GM19238 (cell line): ENCODE data around the gene MAPK8IP2.
A peak's percentile ranks its signal among the peaks of the same experiment; 100 is the strongest.
"Not testable (repeated sequence)": the region's sequence is repeated elsewhere in the genome, so short reads cannot be mapped to it uniquely, and the experiment has no call there.

ENCODE experiments used
- DNase-seq: peaks from one replicate; pipeline ENCODE4 v3.0.0; 2011; ENCODE audit warnings: low spot score; ENCODE audit not compliant: insufficient read length

MAPK8IP2 gene

DNA sequence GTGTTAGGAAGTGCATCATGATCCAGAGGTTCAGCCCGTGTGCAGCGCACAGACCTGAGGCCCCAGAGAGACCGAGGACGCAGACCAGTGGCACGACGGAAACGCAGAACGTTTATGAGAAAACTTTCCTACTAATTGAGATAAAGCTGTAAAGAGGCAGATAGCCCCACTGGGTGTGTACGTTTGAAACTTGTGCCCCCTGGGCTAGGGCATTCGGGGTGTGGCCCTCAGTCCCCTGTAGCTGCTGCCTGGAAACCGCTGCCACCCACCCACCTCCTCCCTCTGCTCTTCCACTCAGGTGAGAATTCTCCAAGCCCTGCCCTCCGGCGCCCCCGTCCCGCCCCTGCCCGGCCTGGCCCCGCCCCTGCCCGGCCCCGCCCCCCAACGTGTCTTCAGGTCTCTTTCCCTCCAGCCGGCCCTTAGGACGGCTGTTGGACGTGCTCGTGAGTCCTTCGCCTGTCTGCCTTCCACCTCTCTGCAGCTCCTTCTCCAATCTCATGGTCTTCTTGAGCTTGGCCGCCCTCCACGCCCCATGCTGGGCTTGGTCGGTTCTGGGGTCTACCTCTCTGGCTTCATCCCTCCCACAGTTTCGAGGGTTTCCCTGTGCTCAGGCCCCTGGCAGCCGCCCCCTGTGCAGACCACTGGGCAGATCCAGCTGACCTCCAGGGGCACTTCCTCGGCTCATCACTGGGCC lies 12.1 kb downstream of the MAPK8IP2 start:
- no peak for DNase-seq

- DNase-seq = no peak
Measured at GRCh38 chr22:50613291-50613981, 12.8 kb downstream of the MAPK8IP2 start.

DNA sequence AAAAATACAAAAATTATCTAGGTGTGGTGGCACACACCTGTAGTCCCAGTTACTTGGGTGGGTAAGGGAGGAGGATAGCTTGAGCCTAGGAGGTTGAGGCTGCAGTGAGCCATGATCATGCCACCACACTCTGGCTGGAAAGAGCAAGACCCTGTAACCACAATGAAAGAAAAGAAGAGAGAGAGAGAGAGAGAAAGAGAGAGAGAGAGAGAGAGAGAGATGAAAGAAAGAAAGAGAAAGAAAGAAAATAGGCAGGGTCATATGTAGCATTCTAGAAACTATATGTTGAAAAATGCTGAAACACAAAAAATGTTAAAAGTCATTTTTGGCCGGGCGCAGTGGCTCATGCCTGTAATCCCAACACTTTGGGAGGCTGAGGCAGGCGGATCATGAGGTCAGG lies 13.7 kb downstream of the MAPK8IP2 start:
- not testable (repeated sequence) for DNase-seq

DNA sequence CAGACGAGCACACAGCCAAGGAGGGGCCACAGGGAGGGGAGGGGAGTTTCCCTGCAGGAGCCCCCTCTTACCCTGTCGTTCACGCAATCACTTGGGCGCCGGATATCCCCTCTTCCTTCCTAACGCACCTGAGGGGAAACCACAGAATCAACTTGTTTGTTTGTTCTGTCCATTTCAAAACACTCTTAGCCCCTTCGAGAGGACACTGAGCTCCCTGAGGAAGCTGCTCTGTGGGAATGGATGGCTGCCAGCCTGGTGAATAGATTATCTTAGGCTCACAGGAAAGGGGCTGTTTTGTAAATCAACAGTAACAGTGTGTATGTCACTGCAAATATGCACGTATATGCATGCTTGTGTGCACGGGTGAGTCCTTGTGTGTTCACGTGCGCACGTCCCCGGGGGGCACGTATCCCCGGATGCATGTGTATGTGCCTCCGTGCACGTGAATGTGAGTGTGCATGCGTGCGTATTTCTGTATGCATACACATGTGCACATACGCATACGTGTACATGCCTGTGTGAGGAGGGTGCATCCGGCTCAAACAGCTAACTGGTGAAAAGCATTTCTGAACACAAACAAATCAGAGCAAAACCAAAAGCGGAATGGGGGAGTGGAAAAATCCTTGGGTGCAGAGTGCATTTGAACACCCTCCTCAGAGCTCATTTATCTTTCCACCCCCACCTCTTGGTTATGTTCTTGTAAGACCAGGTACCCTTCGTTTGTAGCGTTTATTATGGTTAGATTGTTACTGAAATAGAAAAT lies 20.2 kb downstream of the MAPK8IP2 start:
- DNase-seq = peak; percentile 75

- no peak for DNase-seq
Measured at GRCh38 chr22:50621356-50621880, 20.8 kb downstream of the MAPK8IP2 start.

GRCh38 chr22:50621948-50622722 lies 21.5 kb downstream of the MAPK8IP2 start:
- DNase-seq = no peak

GRCh38 chr22:50622723-50623327 lies 22.2 kb downstream of the MAPK8IP2 start:
- no peak for DNase-seq

- no peak for DNase-seq
Measured at GRCh38 chr22:50624347-50625130, 23.9 kb downstream of the MAPK8IP2 start.

- no peak for DNase-seq
Measured at GRCh38 chr22:50625131-50625567, 24.6 kb downstream of the MAPK8IP2 start.

DNA sequence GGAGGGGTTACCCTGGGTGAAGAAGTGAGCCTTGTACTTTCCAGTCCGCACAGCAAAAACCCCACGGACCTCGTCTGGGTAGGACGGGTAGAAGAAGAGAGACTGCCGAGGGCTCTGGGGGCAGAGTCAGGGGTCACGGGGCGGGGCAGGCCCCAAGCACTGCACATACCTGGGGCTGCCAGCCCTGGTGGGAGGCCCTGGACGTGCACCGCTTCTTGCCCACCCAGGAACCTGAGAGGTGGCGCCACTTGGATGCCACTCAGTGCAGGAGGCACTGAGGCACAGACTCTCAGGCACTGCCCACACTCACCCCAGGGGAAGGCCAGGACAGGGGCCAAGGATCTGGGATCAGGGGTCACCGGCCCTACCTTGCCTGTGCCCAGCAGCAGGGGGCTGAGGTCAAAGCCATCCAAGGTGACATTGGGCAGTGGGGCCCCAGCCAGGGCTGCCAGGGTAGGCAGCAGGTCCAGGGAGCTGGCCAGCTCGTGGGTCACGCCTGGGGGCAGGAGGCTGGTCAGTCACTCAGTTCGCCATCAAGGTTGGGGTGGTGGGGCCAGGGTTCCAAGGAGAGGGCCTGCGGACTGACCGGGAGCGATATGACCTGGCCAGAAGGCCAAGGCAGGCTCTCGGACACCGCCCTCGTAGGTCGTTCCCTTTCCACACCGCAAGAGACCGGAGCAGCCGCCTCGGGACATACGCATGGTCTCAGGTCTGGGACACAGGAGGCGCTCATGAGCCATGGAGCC lies 25.1 kb downstream of the MAPK8IP2 start:
- no peak for DNase-seq

- no peak for DNase-seq
Measured at GRCh38 chr22:50626314-50626849, 25.8 kb downstream of the MAPK8IP2 start.

- DNase-seq = no peak
Measured at GRCh38 chr22:50626850-50627641, 26.5 kb downstream of the MAPK8IP2 start.

DNA sequence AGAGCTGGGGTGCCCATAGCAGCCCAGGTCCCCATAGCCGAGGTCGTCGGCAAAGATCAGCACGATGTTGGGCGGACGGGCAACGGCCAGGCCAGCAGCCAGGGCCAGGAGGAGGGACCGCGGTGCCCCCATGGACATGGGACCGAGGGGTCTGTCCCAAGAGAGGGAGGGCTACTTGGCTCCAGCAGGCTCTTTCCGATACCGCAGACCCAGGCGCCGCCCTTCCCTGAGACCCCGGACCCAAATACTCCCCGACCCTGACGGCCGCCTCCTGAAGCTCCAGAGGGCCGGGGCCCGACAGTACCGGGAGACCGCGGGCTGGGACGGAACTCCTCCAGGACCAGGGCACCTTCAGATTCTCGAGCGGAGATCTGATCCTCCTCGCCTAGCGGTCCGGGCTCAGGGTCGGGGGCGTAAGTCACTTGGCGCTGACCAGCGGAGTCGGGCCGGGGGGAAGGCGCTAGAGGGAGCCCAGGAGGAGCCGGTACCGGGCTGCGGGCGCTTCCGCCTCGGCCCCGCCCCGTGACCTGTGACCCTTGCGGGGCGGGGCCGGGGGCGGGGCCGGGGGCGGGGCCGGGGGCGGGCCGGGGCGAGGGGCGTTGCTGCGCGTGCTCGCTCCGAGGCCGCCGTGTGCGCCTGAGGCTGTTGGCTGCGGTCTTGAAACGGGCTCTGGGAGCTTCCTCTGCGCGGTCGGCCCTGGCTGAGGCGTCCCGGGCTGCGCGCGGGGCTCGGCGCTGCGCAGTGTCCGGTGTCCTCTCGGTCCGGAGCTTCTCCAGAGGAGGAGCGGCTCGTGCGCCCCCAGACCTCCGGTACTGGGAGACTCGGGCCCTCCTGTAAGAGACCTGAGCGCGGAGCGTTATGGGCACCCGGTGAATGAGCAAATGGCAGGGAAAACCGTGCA lies 27.3 kb downstream of the MAPK8IP2 start, which contains the start of gene ARSA:
TSS of gene ARSA (minus strand) at position 511 of the 901 bp plus-strand sequence. CDS start at position 138, 373 bp downstream.
- peak; percentile 66 for DNase-seq

DNA sequence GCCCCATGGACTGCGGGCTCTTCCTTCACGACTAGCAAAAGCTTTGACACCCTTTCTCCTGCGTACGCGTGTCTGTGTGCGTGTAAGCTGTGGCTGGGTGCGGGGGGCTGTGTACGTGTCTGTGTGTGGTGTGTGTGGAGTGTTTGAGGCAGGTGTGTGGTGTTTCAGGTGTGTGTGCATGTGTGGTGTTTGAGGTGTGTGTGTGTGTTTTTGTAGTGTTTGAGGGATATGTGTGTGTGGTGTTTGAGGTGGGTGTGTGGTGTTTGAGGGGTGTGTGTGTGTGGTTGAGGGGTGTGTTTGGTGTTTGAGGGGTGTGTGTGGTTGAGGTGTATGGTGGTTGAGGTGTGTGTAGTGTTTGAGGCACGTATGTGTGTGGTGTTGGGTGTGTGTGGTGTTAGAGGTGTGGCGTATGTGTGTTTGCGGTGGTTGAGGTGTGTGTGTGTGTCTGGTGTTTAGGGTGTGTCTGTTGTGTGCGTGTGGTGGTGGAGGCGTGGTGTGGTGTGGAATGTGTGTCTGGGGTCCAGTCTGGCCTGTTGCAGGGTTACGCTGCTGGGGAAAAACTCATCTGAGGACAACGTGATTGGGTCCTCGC lies 28.0 kb downstream of the MAPK8IP2 start:
- no peak for DNase-seq

DNA sequence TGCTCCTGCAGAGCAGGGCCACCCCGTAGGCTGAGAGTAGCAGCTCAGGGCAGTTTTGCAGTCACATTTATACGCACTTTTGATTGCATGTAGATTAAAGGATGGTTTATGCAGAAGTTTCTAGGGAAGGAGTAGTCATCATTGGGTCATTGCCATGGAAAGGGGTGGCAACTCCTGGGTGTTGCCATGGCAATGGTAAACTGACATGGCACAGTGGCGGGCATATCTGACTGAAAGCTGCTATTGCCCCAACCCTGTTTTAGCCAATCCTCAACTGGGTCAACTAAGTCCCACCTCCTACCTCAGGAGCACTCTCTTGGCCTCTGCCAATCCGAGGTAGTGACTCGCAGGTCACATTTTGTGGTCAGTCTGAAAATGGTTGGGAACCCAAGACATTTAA lies 29.8 kb downstream of the MAPK8IP2 start:
- no peak for DNase-seq

- no peak for DNase-seq
Measured at GRCh38 chr22:50633086-50633485, 32.5 kb downstream of the MAPK8IP2 start.

- DNase-seq = no peak
Measured at GRCh38 chr22:50633771-50634170, 33.2 kb downstream of the MAPK8IP2 start.
